ENCODE measurements around the gene SURF1. TPM values are rescaled to one million over a fixed set of nuclear protein-coding genes. Genes with fewer than 3 reads are reported as not detected.

SURF1 gene
- total and polyA plus RNA-seq, 8 donors: 27.9 to 46.1 (median 31.3) TPM

DNA sequence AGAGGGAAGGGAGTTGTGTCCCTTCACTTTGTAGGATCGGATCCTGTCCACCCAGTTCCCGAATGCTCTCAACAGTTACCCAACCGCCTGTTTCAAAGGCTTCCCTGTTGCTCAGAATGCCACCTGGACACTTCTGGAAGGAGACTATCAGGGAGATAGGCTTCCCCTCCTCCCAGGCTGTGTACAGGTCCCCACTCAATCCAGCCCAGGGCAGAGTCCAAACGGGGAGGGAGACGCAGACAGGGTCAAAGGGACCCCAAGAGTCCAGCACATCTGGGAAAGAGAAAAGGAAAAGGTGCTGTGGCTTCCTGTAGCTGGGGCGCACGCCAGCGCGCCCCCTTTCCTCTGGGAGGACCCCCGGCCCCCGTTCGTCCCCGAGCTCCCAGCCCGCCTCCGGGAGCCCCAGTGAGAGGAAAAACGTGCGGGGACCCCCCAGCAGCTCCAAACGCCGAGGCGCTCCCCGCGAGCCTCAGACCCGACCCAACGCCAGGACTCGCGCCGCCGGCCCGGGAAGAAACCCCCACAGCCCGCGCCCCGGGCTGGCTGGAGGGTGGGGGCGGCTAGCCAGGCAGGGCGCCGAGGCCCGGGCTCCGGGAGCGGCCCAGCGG, 18.9 kb upstream of the SURF1 start:
- intact Hi-C loops (cut with DNase I): no loop called here
- H3K27ac ChIP-seq: peak overlapping the region; percentile 97
- H3K4me3 ChIP-seq: peak overlapping the region; percentile 91 to 97
- H3K27me3 ChIP-seq: no peaks in the 10 kb centered on the region
- peak; percentile 41 for ATAC-seq
- peaks cover 21 to 59% of the 10 kb centered on the region in 2 donors for H3K4me1 ChIP-seq
- H3K9me3 ChIP-seq: no peaks in the 10 kb centered on the region
- TF ChIP-seq, protein P1, sequence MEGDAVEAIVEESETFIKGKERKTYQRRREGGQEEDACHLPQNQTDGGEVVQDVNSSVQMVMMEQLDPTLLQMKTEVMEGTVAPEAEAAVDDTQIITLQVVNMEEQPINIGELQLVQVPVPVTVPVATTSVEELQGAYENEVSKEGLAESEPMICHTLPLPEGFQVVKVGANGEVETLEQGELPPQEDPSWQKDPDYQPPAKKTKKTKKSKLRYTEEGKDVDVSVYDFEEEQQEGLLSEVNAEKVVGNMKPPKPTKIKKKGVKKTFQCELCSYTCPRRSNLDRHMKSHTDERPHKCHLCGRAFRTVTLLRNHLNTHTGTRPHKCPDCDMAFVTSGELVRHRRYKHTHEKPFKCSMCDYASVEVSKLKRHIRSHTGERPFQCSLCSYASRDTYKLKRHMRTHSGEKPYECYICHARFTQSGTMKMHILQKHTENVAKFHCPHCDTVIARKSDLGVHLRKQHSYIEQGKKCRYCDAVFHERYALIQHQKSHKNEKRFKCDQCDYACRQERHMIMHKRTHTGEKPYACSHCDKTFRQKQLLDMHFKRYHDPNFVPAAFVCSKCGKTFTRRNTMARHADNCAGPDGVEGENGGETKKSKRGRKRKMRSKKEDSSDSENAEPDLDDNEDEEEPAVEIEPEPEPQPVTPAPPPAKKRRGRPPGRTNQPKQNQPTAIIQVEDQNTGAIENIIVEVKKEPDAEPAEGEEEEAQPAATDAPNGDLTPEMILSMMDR (IDR thresholded peaks at IDR 0.05): no peak
- H3K36me3 ChIP-seq: peaks cover 0 to 25% of the 10 kb centered on the region in 2 donors
- DNase-seq: peak in 1 of 4 donors; percentile 29

DNA sequence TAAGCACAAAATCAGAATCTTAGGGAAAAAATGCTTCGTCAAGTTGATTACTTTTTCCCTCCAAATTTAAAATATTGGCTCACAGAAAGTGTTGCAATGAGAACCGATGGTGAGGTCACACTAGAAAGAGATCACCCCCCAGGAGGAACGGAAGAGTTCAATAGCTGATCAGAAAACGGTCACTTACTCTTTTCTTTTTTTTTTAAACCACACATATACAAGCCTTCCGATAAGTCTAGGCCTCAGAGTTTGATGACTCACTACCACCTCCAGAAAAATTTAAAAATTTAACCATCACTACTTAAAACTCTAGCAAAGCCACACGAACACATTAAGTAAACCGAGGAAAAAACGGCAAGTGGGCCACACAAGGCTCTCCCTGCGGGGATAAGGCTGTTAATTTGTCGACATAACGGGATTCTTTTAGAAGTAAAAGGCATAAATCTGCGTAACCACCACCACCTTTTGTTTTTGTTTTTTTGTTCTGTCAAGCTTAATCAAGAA, 18.4 kb upstream of the SURF1 start:
- intact Hi-C loops (cut with DNase I): no loop called here
- Histone ChIP-seq H3K27me3 (no peaks in the 10 kb centered on the region), H3K36me3 (peaks cover 0 to 30% of the 10 kb centered on the region in 2 donors), H3K9me3 (no peaks in the 10 kb centered on the region), H3K4me1 (peaks cover 25 to 64% of the 10 kb centered on the region in 2 donors), H3K27ac (peak overlapping the region; percentile 97), H3K4me3 (peak overlapping the region; percentile 91 to 97)
- no peak for ATAC-seq
- no peak for DNase-seq
- TF ChIP-seq, protein P1 (IDR thresholded peaks at IDR 0.05): no peak

DNA sequence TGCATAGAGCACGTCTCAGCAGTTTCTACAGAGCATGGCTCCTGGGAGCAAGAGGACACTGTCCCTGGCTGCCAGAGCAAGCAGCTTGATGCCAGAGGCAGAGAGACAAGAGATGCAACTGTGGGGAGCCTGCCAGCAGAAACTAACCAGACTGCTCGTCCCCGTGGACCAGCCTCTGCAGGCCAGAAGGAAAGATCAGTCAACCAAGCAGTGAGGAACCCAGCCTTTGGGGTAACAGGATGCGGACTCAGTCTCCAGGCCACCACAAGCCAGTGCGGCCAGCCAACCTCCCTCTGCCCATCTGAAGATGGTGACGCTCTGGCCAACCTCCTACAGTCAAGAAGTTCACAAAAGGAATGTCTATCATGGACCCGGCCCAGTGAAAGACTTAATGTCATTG, 15.9 kb upstream of the SURF1 start:
- Histone ChIP-seq H3K9me3 (no peaks in the 10 kb centered on the region), H3K4me1 (peaks cover 34 to 89% of the 10 kb centered on the region in 2 donors), H3K36me3 (peaks cover 0 to 50% of the 10 kb centered on the region in 2 donors), H3K27ac (peak overlapping the region in 1 of 2 donors; percentile 41), H3K27me3 (no peaks in the 10 kb centered on the region), H3K4me3 (no peak overlapping the region)
- ATAC-seq: no peak
- TF ChIP-seq, protein P1 (IDR thresholded peaks at IDR 0.05): no peak
- DNase-seq: peak in 1 of 4 donors; percentile 28
- intact Hi-C loops (cut with DNase I): no loop called here

DNA sequence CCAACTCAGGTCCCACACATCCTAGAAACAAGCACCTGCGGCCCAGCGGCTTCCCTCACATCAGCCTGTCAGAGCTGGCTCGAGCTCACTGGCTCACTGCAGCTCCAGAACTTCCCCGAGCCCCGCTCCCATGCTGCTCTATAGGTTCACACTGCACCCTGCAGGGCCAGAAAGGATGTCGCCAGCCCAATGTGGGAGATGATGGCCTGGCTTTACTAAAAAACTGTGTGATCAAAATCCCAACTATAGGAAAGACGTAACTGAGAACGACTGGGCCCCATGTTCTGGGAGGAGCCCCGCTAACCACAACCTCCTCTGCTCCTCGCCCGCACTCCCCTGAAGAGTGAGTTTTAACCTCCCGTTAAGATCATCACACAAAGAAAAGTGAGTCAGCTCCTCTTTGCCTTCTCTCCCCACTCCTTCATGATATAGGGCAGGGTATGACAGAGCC, 15.0 kb upstream of the SURF1 start:
- DNase-seq: no peak
- TF ChIP-seq, protein P1 (IDR thresholded peaks at IDR 0.05): no peak
- H3K27ac ChIP-seq: peak overlapping the region; percentile 41 to 44
- H3K27me3 ChIP-seq: no peaks in the 10 kb centered on the region
- no peak overlapping the region for H3K4me3 ChIP-seq
- peaks cover 34 to 81% of the 10 kb centered on the region in 2 donors for H3K4me1 ChIP-seq
- peaks cover 0 to 58% of the 10 kb centered on the region in 2 donors for H3K36me3 ChIP-seq
- ATAC-seq: no peak
- intact Hi-C loops (cut with DNase I): no loop called here
- H3K9me3 ChIP-seq: no peaks in the 10 kb centered on the region

DNA sequence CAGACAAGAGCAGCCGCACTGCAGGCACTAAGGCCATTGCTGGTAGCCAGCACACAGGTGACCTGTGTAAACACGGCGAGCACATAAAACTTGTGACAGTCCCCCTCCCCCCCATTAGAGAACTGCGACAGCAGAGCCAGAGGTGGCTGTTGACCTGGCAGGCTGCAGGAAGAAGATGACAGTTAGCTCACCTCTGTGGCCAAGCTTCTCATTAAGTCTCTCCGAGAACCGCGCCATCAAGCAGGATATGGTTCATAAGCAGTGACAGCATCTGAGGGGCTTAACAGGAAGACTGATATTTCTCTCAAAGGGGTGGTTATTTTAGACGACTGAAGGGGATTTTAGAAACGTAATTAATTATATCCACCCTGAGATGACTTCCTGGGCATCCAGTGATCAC, 14.4 kb upstream of the SURF1 start:
- Histone ChIP-seq H3K4me1 (peaks cover 34 to 81% of the 10 kb centered on the region in 2 donors), H3K9me3 (no peaks in the 10 kb centered on the region), H3K27me3 (no peaks in the 10 kb centered on the region), H3K36me3 (peaks cover 0 to 64% of the 10 kb centered on the region in 2 donors), H3K4me3 (no peak overlapping the region), H3K27ac (peak overlapping the region; percentile 41 to 44)
- intact Hi-C loops (cut with DNase I): no loop called here
- TF ChIP-seq, protein P1 (IDR thresholded peaks at IDR 0.05): no peak
- no peak for DNase-seq
- peak; percentile 14 for ATAC-seq

All from left lung (tissue), 10 donors.